HG02623 (cell line): ENCODE data around the gene RFC2.
"Not testable (repeated sequence)": the region's sequence is repeated elsewhere in the genome, so short reads cannot be mapped to it uniquely, and the experiment has no call there.

ENCODE experiments used
- ATAC-seq: cut with Tn5 transposase; IDR thresholded peaks from one replicate; pipeline ENCODE4 v1.9.1; 2021; ENCODE audit warnings: moderate library complexity; ENCODE audit not compliant: unreplicated experiment

RFC2 gene

GRCh38 chr7:74283858-74284447 lies 29.8 kb upstream of the RFC2 start:
- ATAC-seq, result no peak

- ATAC-seq, result no peak
Observed at GRCh38 chr7:74282748-74283459, 28.7 kb upstream of the RFC2 start.

GRCh38 chr7:74280985-74281384 lies 26.8 kb upstream of the RFC2 start:
- ATAC-seq, result no peak

- no peak for ATAC-seq
Observed at GRCh38 chr7:74277636-74278035, 23.4 kb upstream of the RFC2 start.

GRCh38 chr7:74275401-74275881 lies 21.2 kb upstream of the RFC2 start:
- ATAC-seq, result no peak

- peak; percentile 58 for ATAC-seq
Observed at GRCh38 chr7:74272305-74273038, 18.3 kb upstream of the RFC2 start.

GRCh38 chr7:74271742-74272141 lies 17.5 kb upstream of the RFC2 start:
- ATAC-seq, result no peak

- ATAC-seq, result peak; percentile 36
Observed at GRCh38 chr7:74269757-74270277, 15.6 kb upstream of the RFC2 start.

GRCh38 chr7:74267756-74268565 lies 13.8 kb upstream of the RFC2 start:
- ATAC-seq, result no peak

- ATAC-seq, result no peak
Observed at GRCh38 chr7:74266191-74266963, 12.2 kb upstream of the RFC2 start.

GRCh38 chr7:74263399-74264120 lies 9.4 kb upstream of the RFC2 start:
- ATAC-seq, result no peak

GRCh38 chr7:74262639-74263398 lies 8.6 kb upstream of the RFC2 start:
- no peak for ATAC-seq

GRCh38 chr7:74258639-74259038 lies 4.4 kb upstream of the RFC2 start:
- no peak for ATAC-seq

- no peak for ATAC-seq
Observed at GRCh38 chr7:74256491-74257408, 2.6 kb upstream of the RFC2 start.

- ATAC-seq, result not testable (repeated sequence)
Observed at GRCh38 chr7:74255461-74255860, 1.3 kb upstream of the RFC2 start.

- no peak for ATAC-seq
Observed at GRCh38 chr7:74254858-74255379, 720 bp upstream of the RFC2 start.

GRCh38 chr7:74253835-74254128 lies 417 bp downstream of the RFC2 start:
- no peak for ATAC-seq

- ATAC-seq, result no peak
Observed at GRCh38 chr7:74253331-74253730, 868 bp downstream of the RFC2 start.
